GM12875 (cell line): ENCODE measurements around the gene MAP6.

ENCODE experiments used
- H3K4me3 ChIP-seq: one replicate; pipeline ENCODE4 v1.5.1; 2011; ENCODE audit warnings: low read depth, low read length, control low read depth
- CTCF ChIP-seq: IDR thresholded peaks from 2 replicates; pipeline ENCODE4 v1.5.1; 2011; ENCODE audit warnings: low read depth, mild to moderate bottlenecking, control low read depth, inconsistent platforms, low read length, moderate library complexity, borderline replicate concordance; ENCODE audit not compliant: insufficient read depth

MAP6 gene

DNA sequence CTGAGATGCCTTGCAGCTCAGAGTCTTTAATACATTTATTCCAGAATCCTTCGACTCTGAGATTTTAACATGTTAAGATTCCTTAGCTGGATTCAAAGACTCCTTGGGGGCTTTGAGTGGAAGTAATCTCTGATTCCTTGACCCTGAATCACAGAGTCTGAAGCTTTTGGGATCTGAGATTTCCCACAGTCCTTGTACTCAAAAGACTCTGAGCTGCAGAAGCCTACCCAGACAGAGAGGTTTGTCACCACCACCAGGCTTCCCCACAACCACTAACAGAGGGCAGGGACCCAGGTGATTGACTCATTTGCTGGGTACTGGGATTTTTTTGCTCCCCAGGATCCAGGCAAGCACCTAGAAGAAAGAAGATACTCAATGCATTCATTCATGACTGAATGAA is 108.2 kb downstream of the MAP6 start:
- H3K4me3 ChIP-seq: no peak overlapping the region
- TF ChIP-seq CTCF: no peak

GRCh38 chr11:75558939-75559843 is 109.6 kb downstream of the MAP6 start:
- TF ChIP-seq CTCF: no peak
- H3K4me3 ChIP-seq: no peak overlapping the region

DNA sequence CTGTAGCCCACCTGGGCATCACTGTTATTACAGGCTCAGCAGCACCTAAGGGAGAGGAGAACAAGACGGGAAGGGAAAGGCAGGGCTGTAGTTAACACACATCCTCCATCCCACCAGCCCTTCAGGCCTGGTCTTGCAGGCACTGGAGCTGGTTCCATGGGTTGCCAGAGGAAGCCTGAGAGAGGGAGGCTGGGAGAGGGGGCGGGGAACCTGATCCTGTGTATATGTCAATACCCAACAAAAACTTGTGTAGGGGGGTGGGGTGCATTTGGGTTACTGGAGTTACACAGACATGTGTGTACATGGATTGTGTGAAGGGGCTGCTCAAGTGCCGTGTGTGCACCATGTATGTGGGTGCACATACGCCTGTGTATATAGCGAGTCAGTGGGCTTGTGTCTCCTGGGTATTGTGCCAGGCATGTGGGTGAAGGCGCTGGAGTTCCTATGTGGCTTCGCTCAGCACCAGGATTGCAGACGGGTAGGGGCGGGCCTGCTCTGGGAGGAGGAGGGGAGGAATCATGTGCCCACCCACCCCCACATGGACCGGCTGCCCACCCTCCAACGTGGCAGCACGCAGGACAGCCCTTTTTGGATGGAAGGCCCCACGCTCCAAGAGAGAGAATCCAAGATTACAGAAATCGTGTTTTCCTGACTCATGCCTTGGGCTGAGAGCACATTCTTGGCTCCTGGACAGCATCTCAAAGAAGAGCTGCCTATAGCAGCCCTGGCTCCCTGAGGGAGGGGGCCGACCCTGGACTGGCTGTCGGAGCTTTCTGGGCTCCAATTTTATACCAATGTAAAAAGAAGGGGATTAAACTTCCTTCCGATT is 111.0 kb downstream of the MAP6 start:
- H3K4me3 ChIP-seq: no peak overlapping the region
- no peak for TF ChIP-seq CTCF

GRCh38 chr11:75556275-75556674 is 112.6 kb downstream of the MAP6 start:
- H3K4me3 ChIP-seq: no peak overlapping the region
- TF ChIP-seq CTCF: no peak

- H3K4me3 ChIP-seq: no peak overlapping the region
- TF ChIP-seq CTCF: no peak
Observed at GRCh38 chr11:75555079-75555811, 113.6 kb downstream of the MAP6 start.

- H3K4me3 ChIP-seq: no peak overlapping the region
- no peak for TF ChIP-seq CTCF
Observed at GRCh38 chr11:75554258-75555022, 114.4 kb downstream of the MAP6 start.
